ENCODE results near the gene PRICKLE4.
"Not testable (repeated sequence)": the region's sequence is repeated elsewhere in the genome, so short reads cannot be mapped to it uniquely, and the experiment has no call there.

PRICKLE4 gene

DNA sequence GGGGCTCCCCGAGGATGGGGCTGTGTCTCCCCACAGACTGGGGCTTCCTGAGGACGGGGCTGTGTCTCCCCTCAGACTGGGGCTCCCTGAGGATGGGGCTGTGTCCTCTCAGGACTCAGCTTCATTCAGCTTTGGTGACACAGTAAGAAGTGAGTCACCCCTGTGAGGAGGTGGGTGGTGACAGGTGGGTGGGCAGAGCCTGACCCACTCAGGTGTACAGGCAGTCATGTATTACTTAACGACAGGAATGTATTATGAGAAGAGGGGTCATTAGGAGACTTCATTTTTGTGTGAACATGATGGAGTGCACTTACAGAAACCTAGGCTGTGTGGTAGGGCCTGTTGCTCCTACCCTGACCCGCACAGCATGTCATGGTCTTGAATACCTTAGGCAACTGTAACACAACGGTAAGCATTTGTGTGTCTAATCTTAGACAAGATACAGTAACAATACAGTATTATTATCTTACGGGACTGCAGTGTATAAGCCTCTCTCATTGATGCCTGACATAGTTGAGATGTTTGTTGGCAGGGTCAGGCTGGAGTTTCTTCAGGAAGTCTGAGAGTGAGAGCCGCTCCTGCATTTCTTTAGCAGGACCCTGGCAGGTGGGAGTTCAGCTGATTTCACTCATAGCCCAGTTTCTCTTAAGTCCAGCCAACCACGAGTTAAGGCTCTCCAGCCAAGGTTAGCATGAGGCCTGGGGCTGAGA lies 22.5 kb upstream of the PRICKLE4 start:
- Histone ChIP-seq H3K4me3 (ENCODE audit: low read depth in 1 of 2, low read length in 1 of 2) (no peak overlapping the region), H3K27me3 (peaks cover 11% of the 10 kb centered on the region), H3K9me3 (no peaks in the 10 kb centered on the region), H3K4me1 (ENCODE audit: control insufficient read depth in 1 of 2, insufficient read depth in 1 of 2, low read depth in 1 of 2, low read length in 1 of 2) (no peaks in the 10 kb centered on the region), H3K27ac (no peak overlapping the region), H3K36me3 (no peaks in the 10 kb centered on the region)
- no peak for TF ChIP-seq CTCF (IDR thresholded peaks at IDR 0.05)

DNA sequence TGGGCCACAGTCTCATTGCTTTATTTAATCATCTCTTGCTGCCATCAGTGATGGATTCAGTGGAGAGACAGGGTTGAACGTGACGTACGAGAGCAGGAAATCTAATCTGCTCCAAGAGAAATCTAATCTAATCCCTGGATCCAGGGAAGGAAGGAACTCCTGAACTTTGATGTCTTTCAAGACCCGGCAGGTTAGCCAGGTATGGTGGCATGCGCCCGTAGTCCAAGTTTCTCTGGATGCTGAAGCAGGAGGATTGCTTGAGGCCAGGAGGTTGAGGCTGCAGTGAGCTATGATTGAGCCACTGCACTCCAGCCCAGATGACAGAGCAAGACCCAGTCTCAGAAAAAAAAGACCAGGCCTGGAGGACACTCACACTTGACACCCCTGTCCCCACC lies 21.9 kb upstream of the PRICKLE4 start:
- Histone ChIP-seq H3K27ac (no peak overlapping the region), H3K4me1 (ENCODE audit: control insufficient read depth in 1 of 2, insufficient read depth in 1 of 2, low read depth in 1 of 2, low read length in 1 of 2) (no peaks in the 10 kb centered on the region), H3K36me3 (no peaks in the 10 kb centered on the region), H3K4me3 (ENCODE audit: low read depth in 1 of 2, low read length in 1 of 2) (no peak overlapping the region), H3K27me3 (peaks cover 6% of the 10 kb centered on the region), H3K9me3 (no peaks in the 10 kb centered on the region)
- no peak for TF ChIP-seq CTCF (IDR thresholded peaks at IDR 0.05)

- Histone ChIP-seq H3K27ac (no peak overlapping the region), H3K9me3 (no peaks in the 10 kb centered on the region), H3K36me3 (no peaks in the 10 kb centered on the region), H3K27me3 (no peaks in the 10 kb centered on the region), H3K4me3 (ENCODE audit: low read depth in 1 of 2, low read length in 1 of 2) (no peak overlapping the region), H3K4me1 (ENCODE audit: control insufficient read depth in 1 of 2, insufficient read depth in 1 of 2, low read depth in 1 of 2, low read length in 1 of 2) (no peaks in the 10 kb centered on the region)
- no peak for TF ChIP-seq CTCF (IDR thresholded peaks at IDR 0.05)
Observed at GRCh38 chr6:41759106-41759904, 21.3 kb upstream of the PRICKLE4 start.

DNA sequence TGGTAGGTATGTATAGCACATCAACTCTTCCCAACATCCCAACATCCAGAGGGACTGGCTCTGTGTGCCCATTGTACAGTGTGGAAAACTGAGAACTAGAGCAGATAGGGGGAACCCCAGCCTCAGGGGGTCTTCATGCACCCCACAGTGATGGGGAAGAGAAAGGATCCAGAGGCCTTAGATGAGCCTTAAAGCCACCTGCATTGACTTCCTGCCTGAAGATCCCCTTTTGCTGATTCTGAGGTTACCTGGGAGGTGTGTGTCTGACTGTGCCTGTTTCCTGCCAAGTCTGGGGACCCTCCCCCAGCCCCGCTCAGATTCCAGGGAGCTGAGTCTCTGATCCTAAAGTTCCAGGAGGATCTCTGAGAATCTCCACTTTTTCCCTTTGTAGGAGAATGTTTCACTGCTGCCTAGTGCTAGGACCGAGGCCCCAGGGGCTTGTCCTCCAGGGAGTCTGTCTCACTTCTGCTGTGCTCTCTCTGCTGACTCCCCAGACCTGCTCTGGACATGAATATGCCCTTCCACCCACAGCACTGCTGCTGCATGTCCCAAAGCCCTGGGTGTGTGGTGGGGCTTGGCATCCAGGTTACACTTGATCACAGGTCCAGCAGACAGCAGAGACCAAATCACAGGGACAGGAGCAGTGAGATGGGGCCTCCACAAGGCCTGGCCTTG lies 20.5 kb upstream of the PRICKLE4 start:
- no peaks in the 10 kb centered on the region for H3K9me3 ChIP-seq
- H3K36me3 ChIP-seq, result no peaks in the 10 kb centered on the region
- no peak overlapping the region for H3K4me3 ChIP-seq (ENCODE audit: low read depth in 1 of 2, low read length in 1 of 2)
- H3K4me1 ChIP-seq (ENCODE audit: control insufficient read depth in 1 of 2, insufficient read depth in 1 of 2, low read depth in 1 of 2, low read length in 1 of 2), result no peaks in the 10 kb centered on the region
- no peaks in the 10 kb centered on the region for H3K27me3 ChIP-seq
- TF ChIP-seq CTCF (IDR thresholded peaks at IDR 0.05), result no peak
- H3K27ac ChIP-seq, result no peak overlapping the region

- no peak overlapping the region for H3K4me3 ChIP-seq (ENCODE audit: low read depth in 1 of 2, low read length in 1 of 2)
- no peak for TF ChIP-seq CTCF (IDR thresholded peaks at IDR 0.05)
- peaks cover 1% of the 10 kb centered on the region for H3K36me3 ChIP-seq
- H3K9me3 ChIP-seq, result no peaks in the 10 kb centered on the region
- no peak overlapping the region for H3K27ac ChIP-seq
- H3K4me1 ChIP-seq (ENCODE audit: control insufficient read depth in 1 of 2, insufficient read depth in 1 of 2, low read depth in 1 of 2, low read length in 1 of 2), result no peaks in the 10 kb centered on the region
- H3K27me3 ChIP-seq, result no peaks in the 10 kb centered on the region
Observed at GRCh38 chr6:41763470-41763869, 17.1 kb upstream of the PRICKLE4 start.

DNA sequence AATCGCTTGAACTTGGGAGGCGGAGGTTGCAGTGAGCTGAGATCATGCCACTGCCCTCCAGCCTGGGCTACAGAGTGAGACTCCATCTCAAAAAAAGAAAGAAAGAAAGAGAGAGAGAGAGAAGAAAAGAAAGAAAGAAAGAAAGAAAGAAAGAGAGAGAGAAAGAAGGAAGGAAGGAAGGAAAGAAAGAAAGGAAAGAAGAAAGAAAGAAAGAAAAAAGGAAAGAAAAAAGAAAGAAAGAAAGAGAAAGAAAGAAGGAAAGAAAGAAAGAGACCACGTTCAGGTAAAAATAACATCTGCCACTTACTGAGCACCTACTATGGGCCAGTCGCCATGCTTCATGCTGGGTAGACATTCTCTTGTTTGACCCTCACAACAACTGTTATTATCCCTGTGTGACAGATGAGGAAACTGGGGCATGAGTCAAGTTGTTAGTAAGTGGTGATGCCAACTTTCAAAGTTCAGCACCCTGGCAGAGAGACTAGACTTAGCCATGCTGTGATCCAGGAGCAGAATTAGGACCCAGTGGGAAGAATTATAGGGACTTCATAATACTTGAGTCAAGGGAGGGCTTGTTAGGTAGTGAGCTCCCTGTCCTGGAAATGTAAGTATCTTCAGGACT lies 14.4 kb upstream of the PRICKLE4 start:
- H3K9me3 ChIP-seq, result not testable (repeated sequence)

More for the DNA sequence above, 14.4 kb upstream of the PRICKLE4 start:
- H3K27ac ChIP-seq; H3K4me1 ChIP-seq (ENCODE audit: control insufficient read depth in 1 of 2, insufficient read depth in 1 of 2, low read depth in 1 of 2, low read length in 1 of 2); H3K4me3 ChIP-seq (ENCODE audit: low read depth in 1 of 2, low read length in 1 of 2); H3K27me3 ChIP-seq: not testable (repeated sequence)
- peaks cover 22% of the 10 kb centered on the region for H3K36me3 ChIP-seq

Measured in neutrophil (primary cell).